LNCaP clone FGC (cell line): ENCODE measurements around the gene GPHN.

Source experiments
- DNase-seq: peaks from one replicate; pipeline ENCODE4 v3.0.0-alpha.2; 2011; ENCODE audit warnings: low read depth
- H3K4me3 ChIP-seq: 2 replicates; pipeline ENCODE4 v1.5.1; 2011; ENCODE audit warnings: mild to moderate bottlenecking, low read depth, low read length, control low read depth
- TF ChIP-seq, protein P1 (sequence below): IDR thresholded peaks from 2 replicates; pipeline ENCODE4 v1.5.1; 2012; ENCODE audit warnings: mild to moderate bottlenecking; ENCODE audit not compliant: control insufficient read depth, insufficient read depth; ENCODE audit errors: extremely low read depth

The GPHN gene

DNA sequence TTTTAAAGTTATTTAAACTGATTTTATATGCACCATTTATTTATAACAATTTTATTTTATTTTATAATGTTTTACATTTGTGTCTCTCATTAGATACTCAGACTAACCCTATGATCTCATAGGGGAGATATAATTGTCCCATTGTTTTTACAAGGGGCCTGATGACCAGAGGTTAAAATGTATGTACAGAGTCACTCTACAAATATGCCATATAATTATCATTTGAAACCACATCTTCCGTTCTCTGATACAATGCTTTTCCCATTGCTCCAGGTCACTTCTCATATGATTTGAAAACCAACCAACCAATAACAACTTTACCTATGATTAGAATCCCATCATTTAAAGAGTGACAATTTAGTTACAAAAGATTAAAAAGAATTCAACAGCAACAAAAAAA lies 137.8 kb downstream of the GPHN start:
- no peak overlapping the region for H3K4me3 ChIP-seq
- TF ChIP-seq, protein P1, sequence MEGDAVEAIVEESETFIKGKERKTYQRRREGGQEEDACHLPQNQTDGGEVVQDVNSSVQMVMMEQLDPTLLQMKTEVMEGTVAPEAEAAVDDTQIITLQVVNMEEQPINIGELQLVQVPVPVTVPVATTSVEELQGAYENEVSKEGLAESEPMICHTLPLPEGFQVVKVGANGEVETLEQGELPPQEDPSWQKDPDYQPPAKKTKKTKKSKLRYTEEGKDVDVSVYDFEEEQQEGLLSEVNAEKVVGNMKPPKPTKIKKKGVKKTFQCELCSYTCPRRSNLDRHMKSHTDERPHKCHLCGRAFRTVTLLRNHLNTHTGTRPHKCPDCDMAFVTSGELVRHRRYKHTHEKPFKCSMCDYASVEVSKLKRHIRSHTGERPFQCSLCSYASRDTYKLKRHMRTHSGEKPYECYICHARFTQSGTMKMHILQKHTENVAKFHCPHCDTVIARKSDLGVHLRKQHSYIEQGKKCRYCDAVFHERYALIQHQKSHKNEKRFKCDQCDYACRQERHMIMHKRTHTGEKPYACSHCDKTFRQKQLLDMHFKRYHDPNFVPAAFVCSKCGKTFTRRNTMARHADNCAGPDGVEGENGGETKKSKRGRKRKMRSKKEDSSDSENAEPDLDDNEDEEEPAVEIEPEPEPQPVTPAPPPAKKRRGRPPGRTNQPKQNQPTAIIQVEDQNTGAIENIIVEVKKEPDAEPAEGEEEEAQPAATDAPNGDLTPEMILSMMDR: no peak
- no peak for DNase-seq

GRCh38 chr14:66649498-66649897 lies 141.6 kb downstream of the GPHN start:
- no peak overlapping the region for H3K4me3 ChIP-seq
- no peak for DNase-seq
- TF ChIP-seq, protein P1: no peak

DNA sequence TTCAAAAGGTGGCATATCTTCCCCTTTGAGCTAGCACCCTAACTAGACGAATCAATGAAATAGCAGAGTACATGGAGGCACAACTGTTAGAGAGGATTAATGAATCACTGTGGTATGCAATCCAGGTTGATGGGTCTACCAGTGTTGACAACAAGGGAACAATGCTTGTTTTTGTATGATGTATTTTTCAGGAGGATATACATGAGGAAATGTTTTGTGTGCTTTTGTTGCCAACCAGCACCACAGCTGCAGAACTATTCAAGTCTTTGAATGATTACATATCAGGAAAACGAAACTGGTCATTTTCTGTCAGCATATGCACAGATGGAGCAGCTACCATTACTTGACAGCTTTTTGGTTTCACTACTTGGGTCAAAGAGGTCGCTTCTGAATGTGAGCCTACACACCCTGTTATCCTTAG lies 142.6 kb downstream of the GPHN start:
- TF ChIP-seq, protein P1: no peak
- H3K4me3 ChIP-seq: no peak overlapping the region
- DNase-seq: no peak

DNA sequence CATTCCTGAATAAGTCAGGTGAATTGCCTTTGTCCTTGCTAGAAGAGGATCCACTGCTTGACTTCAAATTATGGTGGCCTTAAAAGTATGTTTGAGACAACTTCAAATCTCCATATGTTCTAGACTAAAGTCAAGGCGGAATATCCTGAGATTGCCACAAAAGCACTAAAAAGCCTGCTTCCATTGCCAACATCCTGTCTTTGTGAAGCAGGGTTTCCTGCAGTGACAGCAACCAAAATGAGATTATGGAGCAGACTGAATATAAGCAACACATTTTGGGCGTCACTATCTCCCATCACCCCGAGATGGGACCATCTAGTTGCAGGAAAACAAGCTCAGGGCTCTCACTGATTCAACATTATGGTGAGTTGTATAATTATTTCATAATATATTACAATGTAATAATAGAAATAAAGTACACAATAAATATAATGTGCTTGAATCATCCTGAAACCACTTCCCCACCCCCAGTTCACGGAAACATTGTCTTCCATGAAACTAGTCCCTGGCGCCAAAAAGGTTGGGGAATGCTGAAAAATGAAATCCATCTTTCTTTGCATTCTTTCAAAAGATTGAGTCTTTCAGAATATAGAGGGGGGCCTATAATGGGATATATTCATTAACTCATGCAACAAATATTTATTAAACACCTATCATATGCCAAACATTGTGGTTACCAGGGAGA lies 143.7 kb downstream of the GPHN start:
- DNase-seq: no peak
- TF ChIP-seq, protein P1: no peak
- H3K4me3 ChIP-seq: no peak overlapping the region

DNA sequence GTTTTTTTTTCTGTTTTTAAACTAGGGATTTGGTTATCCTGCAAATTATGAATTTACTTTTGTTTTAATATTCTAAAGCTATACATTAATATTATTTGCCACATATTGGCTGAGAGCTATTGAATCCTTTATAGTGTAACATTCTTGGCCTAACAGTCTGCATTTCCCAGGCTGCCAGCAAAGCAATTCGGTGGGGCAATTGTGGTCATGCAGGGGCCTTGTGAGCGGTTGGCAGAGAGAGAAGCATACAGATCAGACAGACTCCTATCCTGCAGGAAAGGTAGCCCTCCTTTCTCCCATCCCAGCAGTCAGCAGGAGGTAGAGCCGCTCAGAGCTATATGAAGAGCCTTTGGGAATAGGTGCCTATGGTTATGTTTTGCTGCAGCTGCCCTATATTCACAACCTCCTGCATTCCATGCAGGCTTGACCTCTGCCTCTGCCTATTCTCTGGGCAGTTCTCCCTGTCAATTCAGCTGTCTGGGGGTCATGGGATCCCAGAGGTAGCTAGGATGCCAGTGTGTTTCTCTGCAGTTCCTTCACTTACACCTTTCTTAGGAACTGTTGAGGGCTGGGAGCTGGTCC lies 144.7 kb downstream of the GPHN start:
- no peak overlapping the region for H3K4me3 ChIP-seq
- TF ChIP-seq, protein P1: no peak
- DNase-seq: no peak

DNA sequence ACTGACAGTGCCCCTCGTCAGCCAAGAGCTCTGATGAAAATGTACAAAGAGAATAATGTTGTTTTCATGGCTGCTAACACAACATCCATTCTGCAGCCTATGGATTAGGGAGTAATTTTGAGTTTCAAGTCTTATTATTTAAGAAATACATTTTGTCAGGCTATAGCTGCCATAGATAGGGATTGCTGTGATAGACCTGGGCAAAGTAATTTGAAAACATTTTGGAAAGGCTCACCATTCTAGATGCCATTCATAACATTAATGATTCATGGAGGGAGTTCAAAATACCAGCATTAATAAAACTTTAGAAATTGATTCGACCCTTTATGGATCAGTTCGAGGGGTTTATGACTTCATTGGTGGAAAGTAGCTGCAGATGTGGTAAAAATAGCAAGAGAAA lies 149.8 kb downstream of the GPHN start:
- TF ChIP-seq, protein P1: no peak
- no peak for DNase-seq
- no peak overlapping the region for H3K4me3 ChIP-seq

DNA sequence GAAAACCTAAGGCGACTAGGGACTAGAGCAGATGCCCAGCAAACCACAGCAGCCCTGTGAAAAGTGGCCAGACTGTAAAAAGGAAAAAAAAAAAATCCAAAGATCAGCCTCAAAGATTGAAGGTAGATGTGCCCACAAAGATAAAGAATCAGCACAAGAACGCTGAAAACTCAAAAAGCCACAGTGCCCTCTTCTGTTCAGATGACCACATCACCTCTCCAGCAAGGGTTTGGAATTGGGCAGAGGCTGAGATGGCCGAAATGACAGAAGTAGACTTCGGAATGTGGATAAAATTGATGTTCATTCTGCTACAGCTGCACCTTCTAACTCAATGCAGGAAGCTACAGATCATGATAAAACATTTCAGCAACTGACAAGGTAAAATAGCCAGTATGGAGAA lies 154.4 kb downstream of the GPHN start:
- TF ChIP-seq, protein P1: peak; percentile 69
- DNase-seq: no peak
- no peak overlapping the region for H3K4me3 ChIP-seq
